ENCODE data around the gene DPYD.

DPYD gene

GRCh38 chr1:97680894-97681293 lies 239.9 kb downstream of the DPYD start:
- no peak for DNase-seq

GRCh38 chr1:97680470-97680869 lies 240.4 kb downstream of the DPYD start:
- no peak for DNase-seq

GRCh38 chr1:97677702-97678101 lies 243.1 kb downstream of the DPYD start:
- no peak for DNase-seq

- no peak for DNase-seq
These were observed 246.3 kb downstream of the DPYD start for GRCh38 chr1:97674517-97674916.

- DNase-seq: peak; percentile 4
These were observed 251.9 kb downstream of the DPYD start for GRCh38 chr1:97668945-97669344.

GRCh38 chr1:97660431-97661105 lies 260.3 kb downstream of the DPYD start:
- DNase-seq: no peak

GRCh38 chr1:97654876-97655585 lies 265.8 kb downstream of the DPYD start:
- DNase-seq: no peak

GRCh38 chr1:97651250-97651649 lies 269.6 kb downstream of the DPYD start:
- no peak for DNase-seq

- no peak for DNase-seq
These were observed 271.2 kb downstream of the DPYD start for GRCh38 chr1:97649591-97649990.

GRCh38 chr1:97647776-97648175 lies 273.1 kb downstream of the DPYD start:
- no peak for DNase-seq

GRCh38 chr1:97646071-97646470 lies 274.8 kb downstream of the DPYD start:
- no peak for DNase-seq

- DNase-seq: no peak
These were observed 280.2 kb downstream of the DPYD start for GRCh38 chr1:97640677-97641076.

GRCh38 chr1:97636941-97637340 lies 283.9 kb downstream of the DPYD start:
- no peak for DNase-seq

- DNase-seq: no peak
These were observed 286.1 kb downstream of the DPYD start for GRCh38 chr1:97634758-97635157.

GRCh38 chr1:97632776-97633175 lies 288.1 kb downstream of the DPYD start:
- DNase-seq: no peak

GRCh38 chr1:97632075-97632474 lies 288.8 kb downstream of the DPYD start:
- no peak for DNase-seq

- DNase-seq: peak; percentile 4
These were observed 289.9 kb downstream of the DPYD start for GRCh38 chr1:97630948-97631347.

GRCh38 chr1:97630281-97630680 lies 290.6 kb downstream of the DPYD start:
- DNase-seq: no peak

GRCh38 chr1:97623220-97623619 lies 297.6 kb downstream of the DPYD start:
- DNase-seq: no peak

GRCh38 chr1:97621955-97622354 lies 298.9 kb downstream of the DPYD start:
- no peak for DNase-seq

- DNase-seq: no peak
These were observed 301.1 kb downstream of the DPYD start for GRCh38 chr1:97619706-97620105.

GRCh38 chr1:97610748-97611147 lies 310.1 kb downstream of the DPYD start:
- no peak for DNase-seq

GRCh38 chr1:97610102-97610501 lies 310.7 kb downstream of the DPYD start:
- DNase-seq: no peak

GRCh38 chr1:97608272-97608671 lies 312.6 kb downstream of the DPYD start:
- no peak for DNase-seq

- DNase-seq: no peak
These were observed 317.1 kb downstream of the DPYD start for GRCh38 chr1:97603776-97604175.
